Measurements from ENCODE around the gene MXD4.
"Not testable (repeated sequence)": the region's sequence is repeated elsewhere in the genome, so short reads cannot be mapped to it uniquely, and the experiment has no call there.

The MXD4 gene

GRCh38 chr4:2217726-2218125 lies 44.2 kb downstream of the MXD4 start:
- DNase-seq, result no peak

- DNase-seq, result no peak
These were observed 49.1 kb downstream of the MXD4 start for GRCh38 chr4:2212831-2213230.

- not testable (repeated sequence) for DNase-seq
These were observed 59.1 kb downstream of the MXD4 start for GRCh38 chr4:2202789-2203188.
